Myocyte (in vitro differentiated cells): ENCODE data around the gene SIL1. TPM values are rescaled to one million over a fixed set of nuclear protein-coding genes. Genes with fewer than 3 reads are reported as not detected.

Experiments
- DNase-seq: peaks from one replicate; pipeline ENCODE4 v3.0.0-alpha.2; 2012; ENCODE audit warnings: low read depth
- total RNA-seq: library from RNA; depleted of rRNA; stranded (reverse); fragments of >200 nt; gene quantifications from 2 replicates; pipeline ENCODE4 v1.2.3, GENCODE V29; 2014

The SIL1 gene
- total RNA-seq, 1 donor from 2014 or later, result 53.2 TPM

GRCh38 chr5:139146809-139147482 is 51.2 kb downstream of the SIL1 start:
- no peak for DNase-seq

GRCh38 chr5:139141446-139142204 is 56.5 kb downstream of the SIL1 start:
- peak; percentile 49 for DNase-seq

- peak; percentile 47 for DNase-seq
Measured at GRCh38 chr5:139140591-139141071, 57.5 kb downstream of the SIL1 start.

GRCh38 chr5:139138809-139139208 is 59.4 kb downstream of the SIL1 start:
- DNase-seq, result peak; percentile 77

GRCh38 chr5:139138109-139138508 is 60.1 kb downstream of the SIL1 start:
- no peak for DNase-seq

GRCh38 chr5:139137697-139138096 is 60.5 kb downstream of the SIL1 start:
- DNase-seq, result peak; percentile 24

GRCh38 chr5:139134906-139135305 is 63.3 kb downstream of the SIL1 start:
- no peak for DNase-seq

GRCh38 chr5:139133282-139133681 is 64.9 kb downstream of the SIL1 start:
- no peak for DNase-seq

GRCh38 chr5:139132515-139132914 is 65.7 kb downstream of the SIL1 start:
- no peak for DNase-seq

- no peak for DNase-seq
Measured at GRCh38 chr5:139131921-139132432, 66.2 kb downstream of the SIL1 start.

GRCh38 chr5:139131465-139131864 is 66.7 kb downstream of the SIL1 start:
- DNase-seq, result peak; percentile 60

- no peak for DNase-seq
Measured at GRCh38 chr5:139131062-139131461, 67.1 kb downstream of the SIL1 start.

GRCh38 chr5:139130214-139130613 is 68.0 kb downstream of the SIL1 start:
- no peak for DNase-seq

- no peak for DNase-seq
Measured at GRCh38 chr5:139126711-139127111, 71.5 kb downstream of the SIL1 start.

- no peak for DNase-seq
Measured at GRCh38 chr5:139125991-139126390, 72.2 kb downstream of the SIL1 start.

GRCh38 chr5:139124774-139125520 is 73.2 kb downstream of the SIL1 start:
- DNase-seq, result no peak

GRCh38 chr5:139121120-139121519 is 77.0 kb downstream of the SIL1 start:
- no peak for DNase-seq

GRCh38 chr5:139120521-139120920 is 77.6 kb downstream of the SIL1 start:
- peak; percentile 51 for DNase-seq

- DNase-seq, result no peak
Measured at GRCh38 chr5:139118804-139119203, 79.4 kb downstream of the SIL1 start.

- DNase-seq, result no peak
Measured at GRCh38 chr5:139117342-139117884, 80.8 kb downstream of the SIL1 start.

- no peak for DNase-seq
Measured at GRCh38 chr5:139116100-139116655, 82.0 kb downstream of the SIL1 start.
